ENCODE data around the gene NPAS3. TPM values are rescaled to one million over a fixed set of nuclear protein-coding genes. Genes with fewer than 3 reads are reported as not detected.

NPAS3 gene
- total and polyA plus RNA-seq, 8 donors, result 0.23 to 2.8 (median 1.4) TPM

DNA sequence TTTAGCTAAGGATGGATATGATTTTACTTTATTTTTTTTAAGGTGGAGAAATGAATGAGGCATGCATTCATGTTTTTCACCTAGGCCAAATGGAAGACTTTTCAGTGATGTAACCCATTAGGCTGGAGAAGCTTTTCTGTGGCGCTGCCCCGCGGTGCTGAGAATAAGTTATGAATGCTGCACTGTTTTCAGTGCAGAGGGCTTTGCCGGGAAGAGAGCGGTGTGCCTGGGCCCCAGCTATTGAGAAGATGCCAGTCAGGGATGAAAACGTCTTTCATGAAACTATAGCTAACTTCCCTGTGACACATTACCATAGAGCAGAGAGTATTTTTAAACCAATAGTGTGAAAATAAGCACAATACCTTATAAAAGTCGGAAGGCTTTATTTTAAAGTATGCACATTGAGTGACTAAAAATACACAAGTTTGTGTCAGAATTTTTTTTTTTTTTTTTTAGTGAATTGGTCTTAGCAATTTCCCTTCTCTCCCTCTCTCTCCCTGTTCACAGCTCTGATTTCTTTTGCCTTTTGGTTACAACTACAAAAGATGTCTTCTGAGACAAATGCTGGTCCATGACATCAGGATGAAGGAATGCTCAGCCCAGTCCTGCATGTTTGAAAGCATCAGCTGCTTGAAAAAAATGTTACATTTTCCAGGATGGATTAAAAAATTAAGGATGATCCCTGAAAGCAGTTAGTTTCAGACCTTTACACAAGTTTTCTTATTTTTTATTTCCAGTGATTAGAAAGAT is 48.3 kb downstream of the NPAS3 start:
- TF ChIP-seq, protein P1, sequence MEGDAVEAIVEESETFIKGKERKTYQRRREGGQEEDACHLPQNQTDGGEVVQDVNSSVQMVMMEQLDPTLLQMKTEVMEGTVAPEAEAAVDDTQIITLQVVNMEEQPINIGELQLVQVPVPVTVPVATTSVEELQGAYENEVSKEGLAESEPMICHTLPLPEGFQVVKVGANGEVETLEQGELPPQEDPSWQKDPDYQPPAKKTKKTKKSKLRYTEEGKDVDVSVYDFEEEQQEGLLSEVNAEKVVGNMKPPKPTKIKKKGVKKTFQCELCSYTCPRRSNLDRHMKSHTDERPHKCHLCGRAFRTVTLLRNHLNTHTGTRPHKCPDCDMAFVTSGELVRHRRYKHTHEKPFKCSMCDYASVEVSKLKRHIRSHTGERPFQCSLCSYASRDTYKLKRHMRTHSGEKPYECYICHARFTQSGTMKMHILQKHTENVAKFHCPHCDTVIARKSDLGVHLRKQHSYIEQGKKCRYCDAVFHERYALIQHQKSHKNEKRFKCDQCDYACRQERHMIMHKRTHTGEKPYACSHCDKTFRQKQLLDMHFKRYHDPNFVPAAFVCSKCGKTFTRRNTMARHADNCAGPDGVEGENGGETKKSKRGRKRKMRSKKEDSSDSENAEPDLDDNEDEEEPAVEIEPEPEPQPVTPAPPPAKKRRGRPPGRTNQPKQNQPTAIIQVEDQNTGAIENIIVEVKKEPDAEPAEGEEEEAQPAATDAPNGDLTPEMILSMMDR (IDR thresholded peaks at IDR 0.05), result no peak
- DNase-seq (no peak), ATAC-seq (no peak), FAIRE-seq (no peak)
- 74 to 77% methylated on average over 7 of the region's 7 CpGs for WGBS, 2 donors
- Histone ChIP-seq H3K36me3 (no peaks in the 10 kb centered on the region), H3K4me3 (no peak overlapping the region), H3K27me3 (no peaks in the 10 kb centered on the region), H3K4me1 (no peaks in the 10 kb centered on the region), H3K9me3 (no peaks in the 10 kb centered on the region), H3K27ac (no peak overlapping the region)
- intact Hi-C loops (cut with DNase I), result no loop called here

DNA sequence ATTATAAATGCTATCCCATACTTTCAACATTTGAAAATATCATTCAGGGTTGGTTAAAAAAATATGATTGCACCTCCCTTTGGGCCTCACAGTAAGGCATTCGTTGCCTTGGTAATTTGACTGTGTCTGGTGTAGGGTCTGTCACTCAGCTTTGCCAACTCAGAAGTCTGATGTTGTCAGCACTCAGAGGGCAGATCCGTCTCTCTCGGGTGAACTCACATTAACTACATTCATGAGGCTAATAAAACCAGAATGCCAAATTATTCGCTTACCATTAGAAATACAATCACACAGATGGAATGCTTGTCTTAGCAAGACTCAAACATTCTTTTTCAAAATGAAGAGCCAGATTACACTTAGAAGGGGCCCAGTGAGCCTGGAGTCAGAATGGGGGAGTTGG is 53.0 kb downstream of the NPAS3 start:
- WGBS, 2 donors, result 81 to 85% methylated on average over 4 of the region's 4 CpGs
- H3K4me1 ChIP-seq, result no peaks in the 10 kb centered on the region
- no peak for ATAC-seq
- no peak for DNase-seq
- H3K27ac ChIP-seq, result no peak overlapping the region
- TF ChIP-seq, protein P1 (IDR thresholded peaks at IDR 0.05), result no peak
- H3K27me3 ChIP-seq, result no peaks in the 10 kb centered on the region
- no peak overlapping the region for H3K4me3 ChIP-seq
- intact Hi-C loops (cut with DNase I), result no loop called here
- no peaks in the 10 kb centered on the region for H3K9me3 ChIP-seq
- no peaks in the 10 kb centered on the region for H3K36me3 ChIP-seq
- FAIRE-seq, result no peak

DNA sequence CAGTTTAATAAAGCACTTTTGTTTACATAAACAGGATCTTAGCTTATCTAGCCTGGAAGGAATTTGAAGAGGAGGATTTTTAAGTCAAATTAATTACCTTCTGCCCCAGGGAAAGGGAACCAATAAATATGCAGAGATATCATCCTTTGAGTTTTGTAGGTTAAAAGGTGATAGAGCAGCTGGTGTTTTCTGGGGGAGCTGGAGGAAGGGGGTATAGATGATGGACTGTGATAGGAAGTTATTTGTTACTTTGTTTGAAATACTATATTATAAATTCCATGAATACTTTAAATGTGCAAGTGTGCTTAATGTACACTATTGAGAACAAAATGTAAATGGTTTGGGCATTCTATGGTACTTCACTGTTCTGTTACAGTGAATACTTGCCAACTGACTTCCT is 55.2 kb downstream of the NPAS3 start:
- TF ChIP-seq, protein P1 (IDR thresholded peaks at IDR 0.05), result no peak
- H3K27me3 ChIP-seq, result no peaks in the 10 kb centered on the region
- ATAC-seq (no peak), FAIRE-seq (no peak), DNase-seq (no peak)
- intact Hi-C loops (cut with DNase I), result no loop called here
- H3K4me1 ChIP-seq, result no peaks in the 10 kb centered on the region
- H3K27ac ChIP-seq, result no peak overlapping the region
- H3K36me3 ChIP-seq, result no peaks in the 10 kb centered on the region
- H3K4me3 ChIP-seq, result no peak overlapping the region
- no peaks in the 10 kb centered on the region for H3K9me3 ChIP-seq

DNA sequence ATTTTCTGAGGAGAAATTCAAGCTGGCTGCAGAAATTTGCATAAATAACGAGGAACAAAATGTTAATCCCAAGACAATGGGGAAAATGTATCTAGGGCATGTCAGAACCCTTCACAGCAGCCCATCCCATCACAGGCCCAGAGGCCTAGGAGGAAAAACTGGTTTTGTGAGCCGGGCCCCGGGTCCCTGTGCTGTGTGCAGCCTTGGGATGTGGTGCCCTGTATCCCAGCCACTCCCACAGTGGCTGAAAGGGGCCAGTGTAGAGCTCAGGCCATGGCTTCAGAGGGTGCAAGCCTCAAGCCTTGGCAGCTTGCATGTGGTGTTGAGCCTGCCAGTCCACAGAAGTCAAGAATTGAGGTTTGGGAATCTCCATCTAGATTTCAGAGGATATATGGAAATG is 57.7 kb downstream of the NPAS3 start:
- no peaks in the 10 kb centered on the region for H3K36me3 ChIP-seq
- DNase-seq (no peak), FAIRE-seq (no peak), ATAC-seq (no peak)
- no peak overlapping the region for H3K27ac ChIP-seq
- TF ChIP-seq, protein P1 (IDR thresholded peaks at IDR 0.05), result no peak
- no peaks in the 10 kb centered on the region for H3K27me3 ChIP-seq
- H3K4me3 ChIP-seq, result no peak overlapping the region
- H3K4me1 ChIP-seq, result no peaks in the 10 kb centered on the region
- 82 to 90% methylated on average over 3 of the region's 3 CpGs for WGBS, 2 donors
- H3K9me3 ChIP-seq, result no peaks in the 10 kb centered on the region
- intact Hi-C loops (cut with DNase I), result no loop called here

DNA sequence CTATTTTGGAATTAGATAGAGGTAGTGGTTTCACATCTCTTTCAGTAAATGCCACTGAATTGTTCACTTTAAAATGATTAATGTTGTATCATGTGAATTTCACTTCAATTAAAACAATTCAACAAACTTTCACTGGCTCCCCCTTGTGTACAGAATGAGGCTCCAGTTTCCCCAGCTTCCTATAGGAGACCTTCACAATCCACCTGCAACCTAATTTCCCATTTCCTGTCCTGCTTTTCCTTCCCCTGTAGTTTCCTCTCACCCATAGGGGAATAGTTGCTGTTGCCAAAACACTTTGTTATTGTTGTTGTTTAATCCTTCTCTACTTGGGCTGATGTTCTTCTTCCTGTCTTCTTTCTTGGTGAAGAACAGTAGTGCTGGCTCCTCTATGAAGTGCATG is 59.8 kb downstream of the NPAS3 start:
- ATAC-seq, result peak in 2 of 4 donors; percentile 36 to 38
- Histone ChIP-seq H3K4me1 (no peaks in the 10 kb centered on the region), H3K27ac (no peak overlapping the region), H3K36me3 (no peaks in the 10 kb centered on the region), H3K9me3 (no peaks in the 10 kb centered on the region), H3K27me3 (no peaks in the 10 kb centered on the region), H3K4me3 (no peak overlapping the region)
- intact Hi-C loops (cut with DNase I), result no loop called here
- DNase-seq, result no peak
- no peak for FAIRE-seq
- TF ChIP-seq, protein P1 (IDR thresholded peaks at IDR 0.05), result peak in 1 of 4 donors; percentile 30

All from pancreas (tissue), 10 donors.